ENCODE measurements around the gene SLC25A20. TPM values are rescaled to one million over a fixed set of nuclear protein-coding genes. Genes with fewer than 3 reads are reported as not detected.

Gene SLC25A20
- total and polyA plus RNA-seq, 4 donors = 36.9 to 223 (median 86.5) TPM

GRCh38 chr3:48848816-48849515 is 49.7 kb downstream of the SLC25A20 start:
- 98% methylated on average over 8 of the region's 8 CpGs for WGBS
- H3K9ac ChIP-seq (ENCODE audit: low read depth in 1 of 2, low read length in 2 of 2) = no peak overlapping the region
- no peak for TF ChIP-seq TAF1 (conservative IDR thresholded peaks at IDR 0.05)
- no peak for TF ChIP-seq MAX (IDR thresholded peaks at IDR 0.05)
- no peak for TF ChIP-seq CTCF (IDR thresholded peaks at IDR 0.05; ENCODE audit: low read depth, low read length, missing input control)
- no peak for TF ChIP-seq FOXA2 (IDR thresholded peaks at IDR 0.05)
- TF ChIP-seq ATF3 (IDR thresholded peaks at IDR 0.05) = no peak
- no peak for TF ChIP-seq HNF4A (conservative IDR thresholded peaks at IDR 0.05)
- TF ChIP-seq ZBTB33 (IDR thresholded peaks at IDR 0.05) = no peak
- TF ChIP-seq FOXA1 (IDR thresholded peaks at IDR 0.05) = no peak
- no peak for TF ChIP-seq RXRA (IDR thresholded peaks at IDR 0.05)

GRCh38 chr3:48847504-48848423 is 50.9 kb downstream of the SLC25A20 start, which contains the start of gene PRKAR2A:
PRKAR2A (minus strand) TSS chr3:48847874; CDS start chr3:48847596, 278 bp downstream.
- DNase-seq (ENCODE audit: low spot score) = peak; percentile 85
- 2% methylated on average over 81 of the region's 81 CpGs for WGBS

More at GRCh38 chr3:48848816-48849515, 49.7 kb downstream of the SLC25A20 start:
- no peak for DNase-seq (ENCODE audit: low spot score)
- H3K36me3 ChIP-seq (ENCODE audit: control insufficient read depth in 4 of 4, insufficient read depth in 3 of 4, low read depth in 1 of 4, low read length in 3 of 4) = peaks cover 0 to 6% (median 0%) of the 10 kb centered on the region in 4 donors
- H3K9me3 ChIP-seq (ENCODE audit: control insufficient read depth in 4 of 4, low read length in 3 of 4) = no peaks in the 10 kb centered on the region
- H3K4me1 ChIP-seq (ENCODE audit: control insufficient read depth in 4 of 4, insufficient read depth in 4 of 4, low read length in 3 of 4) = peaks cover 8 to 24% (median 13%) of the 10 kb centered on the region in 4 donors
- no peak overlapping the region for H3K4me3 ChIP-seq (ENCODE audit: low read depth in 1 of 3, low read length in 3 of 3)
- no peak overlapping the region for H3K27ac ChIP-seq (ENCODE audit: low read depth in 1 of 2, low read length in 2 of 2)
- H3K27me3 ChIP-seq (ENCODE audit: control insufficient read depth in 4 of 4, insufficient read depth in 4 of 4, low read length in 3 of 4) = no peaks in the 10 kb centered on the region

More at GRCh38 chr3:48847504-48848423, 50.9 kb downstream of the SLC25A20 start, which contains the start of gene PRKAR2A:
- Histone ChIP-seq H3K9me3 (ENCODE audit: control insufficient read depth in 4 of 4, low read length in 3 of 4) (no peaks in the 10 kb centered on the region), H3K27me3 (ENCODE audit: control insufficient read depth in 4 of 4, insufficient read depth in 4 of 4, low read length in 3 of 4) (no peaks in the 10 kb centered on the region), H3K4me1 (ENCODE audit: control insufficient read depth in 4 of 4, insufficient read depth in 4 of 4, low read length in 3 of 4) (peaks cover 8 to 24% (median 13%) of the 10 kb centered on the region in 4 donors), H3K27ac (ENCODE audit: low read depth in 1 of 2, low read length in 2 of 2) (peak within 1 kb of the TSS; percentile 83 to 86), H3K4me3 (ENCODE audit: low read depth in 1 of 3, low read length in 3 of 3) (peak within 1 kb of the TSS; percentile 65), H3K9ac (ENCODE audit: low read depth in 1 of 2, low read length in 2 of 2) (peak within 1 kb of the TSS; percentile 72 to 82), H3K36me3 (ENCODE audit: control insufficient read depth in 4 of 4, insufficient read depth in 3 of 4, low read depth in 1 of 4, low read length in 3 of 4) (peaks cover 0 to 6% (median 0%) of the 10 kb centered on the region in 4 donors)
- TF ChIP-seq NR2F2 (IDR thresholded peaks at IDR 0.05) (no peak), SP1 (IDR thresholded peaks at IDR 0.05) (peak; percentile 4)
